ENCODE results near the gene DPEP2. TPM values are rescaled to one million over a fixed set of nuclear protein-coding genes. Genes with fewer than 3 reads are reported as not detected.

The DPEP2 gene
- total and polyA plus RNA-seq, 2 experiments from 2014 or later, result not detected

GRCh38 chr16:67979955-67980678, 19.2 kb downstream of the DPEP2 start, which contains the start of gene DPEP3:
TSS of gene DPEP3 (minus strand) at chr16:67980499. CDS start at chr16:67980380, 119 bp downstream.
- Histone ChIP-seq H3K4me2 (peak within 1 kb of the TSS; percentile 70), H3K36me3 (ENCODE audit: insufficient read depth) (no peaks in the 10 kb centered on the region), H3K79me2 (replicated peaks; ENCODE audit: insufficient read depth) (no peaks in the 10 kb centered on the region), H3K27ac (ENCODE audit: low read depth) (no peak within 1 kb of the TSS), H3F3A (replicated peaks; ENCODE audit: low read depth) (no peaks in the 10 kb centered on the region), H4K20me1 (replicated peaks; ENCODE audit: insufficient read depth) (no peaks in the 10 kb centered on the region), H2AFZ (peak within 1 kb of the TSS; percentile 99), H3K4me3 (peak within 1 kb of the TSS; percentile 47), H3K27me3 (ENCODE audit: insufficient read depth) (no peaks in the 10 kb centered on the region), H3K9me2 (ENCODE audit: insufficient read depth) (no peaks in the 10 kb centered on the region), H3K4me1 (ENCODE audit: insufficient read depth) (no peaks in the 10 kb centered on the region)
- DNase-seq (ENCODE audit: low spot score) (peak; percentile 88), ATAC-seq (peak; percentile 87)
- Mint-ChIP-seq H3K27me3 (ENCODE audit: insufficient read depth, low read depth, poor library complexity) (peaks cover 18% of the 10 kb centered on the region), H3K4me1 (peaks cover 8% of the 10 kb centered on the region; the same call in 2 of the 3 replicates), H3K36me3 (ENCODE audit: low read depth) (no peaks in the 10 kb centered on the region), H3K9me3 (peaks cover 8% of the 10 kb centered on the region), H3K27ac (no peak within 1 kb of the TSS), H3K4me3 (no peak within 1 kb of the TSS)
- TF ChIP-seq, protein P1, sequence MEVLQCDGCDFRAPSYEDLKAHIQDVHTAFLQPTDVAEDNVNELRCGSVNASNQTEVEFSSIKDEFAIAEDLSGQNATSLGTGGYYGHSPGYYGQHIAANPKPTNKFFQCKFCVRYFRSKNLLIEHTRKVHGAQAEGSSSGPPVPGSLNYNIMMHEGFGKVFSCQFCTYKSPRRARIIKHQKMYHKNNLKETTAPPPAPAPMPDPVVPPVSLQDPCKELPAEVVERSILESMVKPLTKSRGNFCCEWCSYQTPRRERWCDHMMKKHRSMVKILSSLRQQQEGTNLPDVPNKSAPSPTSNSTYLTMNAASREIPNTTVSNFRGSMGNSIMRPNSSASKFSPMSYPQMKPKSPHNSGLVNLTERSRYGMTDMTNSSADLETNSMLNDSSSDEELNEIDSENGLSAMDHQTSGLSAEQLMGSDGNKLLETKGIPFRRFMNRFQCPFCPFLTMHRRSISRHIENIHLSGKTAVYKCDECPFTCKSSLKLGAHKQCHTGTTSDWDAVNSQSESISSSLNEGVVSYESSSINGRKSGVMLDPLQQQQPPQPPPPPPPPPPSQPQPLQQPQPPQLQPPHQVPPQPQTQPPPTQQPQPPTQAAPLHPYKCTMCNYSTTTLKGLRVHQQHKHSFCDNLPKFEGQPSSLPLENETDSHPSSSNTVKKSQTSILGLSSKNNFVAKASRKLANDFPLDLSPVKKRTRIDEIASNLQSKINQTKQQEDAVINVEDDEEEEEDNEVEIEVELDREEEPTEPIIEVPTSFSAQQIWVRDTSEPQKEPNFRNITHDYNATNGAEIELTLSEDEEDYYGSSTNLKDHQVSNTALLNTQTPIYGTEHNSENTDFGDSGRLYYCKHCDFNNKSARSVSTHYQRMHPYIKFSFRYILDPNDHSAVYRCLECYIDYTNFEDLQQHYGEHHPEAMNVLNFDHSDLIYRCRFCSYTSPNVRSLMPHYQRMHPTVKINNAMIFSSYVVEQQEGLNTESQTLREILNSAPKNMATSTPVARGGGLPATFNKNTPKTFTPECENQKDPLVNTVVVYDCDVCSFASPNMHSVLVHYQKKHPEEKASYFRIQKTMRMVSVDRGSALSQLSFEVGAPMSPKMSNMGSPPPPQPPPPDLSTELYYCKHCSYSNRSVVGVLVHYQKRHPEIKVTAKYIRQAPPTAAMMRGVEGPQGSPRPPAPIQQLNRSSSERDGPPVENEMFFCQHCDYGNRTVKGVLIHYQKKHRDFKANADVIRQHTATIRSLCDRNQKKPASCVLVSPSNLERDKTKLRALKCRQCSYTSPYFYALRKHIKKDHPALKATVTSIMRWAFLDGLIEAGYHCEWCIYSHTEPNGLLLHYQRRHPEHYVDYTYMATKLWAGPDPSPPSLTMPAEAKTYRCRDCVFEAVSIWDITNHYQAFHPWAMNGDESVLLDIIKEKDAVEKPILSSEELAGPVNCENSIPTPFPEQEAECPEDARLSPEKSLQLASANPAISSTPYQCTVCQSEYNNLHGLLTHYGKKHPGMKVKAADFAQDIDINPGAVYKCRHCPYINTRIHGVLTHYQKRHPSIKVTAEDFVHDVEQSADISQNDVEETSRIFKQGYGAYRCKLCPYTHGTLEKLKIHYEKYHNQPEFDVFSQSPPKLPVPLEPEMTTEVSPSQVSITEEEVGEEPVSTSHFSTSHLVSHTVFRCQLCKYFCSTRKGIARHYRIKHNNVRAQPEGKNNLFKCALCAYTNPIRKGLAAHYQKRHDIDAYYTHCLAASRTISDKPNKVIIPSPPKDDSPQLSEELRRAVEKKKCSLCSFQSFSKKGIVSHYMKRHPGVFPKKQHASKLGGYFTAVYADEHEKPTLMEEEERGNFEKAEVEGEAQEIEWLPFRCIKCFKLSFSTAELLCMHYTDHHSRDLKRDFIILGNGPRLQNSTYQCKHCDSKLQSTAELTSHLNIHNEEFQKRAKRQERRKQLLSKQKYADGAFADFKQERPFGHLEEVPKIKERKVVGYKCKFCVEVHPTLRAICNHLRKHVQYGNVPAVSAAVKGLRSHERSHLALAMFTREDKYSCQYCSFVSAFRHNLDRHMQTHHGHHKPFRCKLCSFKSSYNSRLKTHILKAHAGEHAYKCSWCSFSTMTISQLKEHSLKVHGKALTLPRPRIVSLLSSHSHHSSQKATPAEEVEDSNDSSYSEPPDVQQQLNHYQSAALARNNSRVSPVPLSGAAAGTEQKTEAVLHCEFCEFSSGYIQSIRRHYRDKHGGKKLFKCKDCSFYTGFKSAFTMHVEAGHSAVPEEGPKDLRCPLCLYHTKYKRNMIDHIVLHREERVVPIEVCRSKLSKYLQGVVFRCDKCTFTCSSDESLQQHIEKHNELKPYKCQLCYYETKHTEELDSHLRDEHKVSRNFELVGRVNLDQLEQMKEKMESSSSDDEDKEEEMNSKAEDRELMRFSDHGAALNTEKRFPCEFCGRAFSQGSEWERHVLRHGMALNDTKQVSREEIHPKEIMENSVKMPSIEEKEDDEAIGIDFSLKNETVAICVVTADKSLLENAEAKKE (CRISPR knock-in tag; IDR thresholded peaks at IDR 0.05), result no peak
- peak; percentile 69 for TF ChIP-seq CREB1 (CRISPR knock-in tag; IDR thresholded peaks at IDR 0.05; ENCODE audit: low read depth)
- TF ChIP-seq, protein P2, sequence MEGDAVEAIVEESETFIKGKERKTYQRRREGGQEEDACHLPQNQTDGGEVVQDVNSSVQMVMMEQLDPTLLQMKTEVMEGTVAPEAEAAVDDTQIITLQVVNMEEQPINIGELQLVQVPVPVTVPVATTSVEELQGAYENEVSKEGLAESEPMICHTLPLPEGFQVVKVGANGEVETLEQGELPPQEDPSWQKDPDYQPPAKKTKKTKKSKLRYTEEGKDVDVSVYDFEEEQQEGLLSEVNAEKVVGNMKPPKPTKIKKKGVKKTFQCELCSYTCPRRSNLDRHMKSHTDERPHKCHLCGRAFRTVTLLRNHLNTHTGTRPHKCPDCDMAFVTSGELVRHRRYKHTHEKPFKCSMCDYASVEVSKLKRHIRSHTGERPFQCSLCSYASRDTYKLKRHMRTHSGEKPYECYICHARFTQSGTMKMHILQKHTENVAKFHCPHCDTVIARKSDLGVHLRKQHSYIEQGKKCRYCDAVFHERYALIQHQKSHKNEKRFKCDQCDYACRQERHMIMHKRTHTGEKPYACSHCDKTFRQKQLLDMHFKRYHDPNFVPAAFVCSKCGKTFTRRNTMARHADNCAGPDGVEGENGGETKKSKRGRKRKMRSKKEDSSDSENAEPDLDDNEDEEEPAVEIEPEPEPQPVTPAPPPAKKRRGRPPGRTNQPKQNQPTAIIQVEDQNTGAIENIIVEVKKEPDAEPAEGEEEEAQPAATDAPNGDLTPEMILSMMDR (conservative IDR thresholded peaks at IDR 0.05; ENCODE audit: low read depth in 2 of 2), result peak; percentile 79 to 99

Measured in GM23338 (cell line).